Ureter (tissue), 1 donor: ENCODE data around the gene KLK10. TPM values are rescaled to one million over a fixed set of nuclear protein-coding genes. Genes with fewer than 3 reads are reported as not detected.
"Not testable (repeated sequence)": the region's sequence is repeated elsewhere in the genome, so short reads cannot be mapped to it uniquely, and the experiment has no call there.

Source experiments
- DNase-seq: peaks from one replicate; pipeline ENCODE4 v3.0.0-alpha.2; 2020; ENCODE audit warnings: low spot score
- total RNA-seq: library from RNA; stranded (reverse); gene quantifications from one replicate; pipeline ENCODE4 v1.2.4, GENCODE V29; 2023
- donor health status: DM: yes; HTN: yes; CAD: no.

The KLK10 gene
- total RNA-seq, 1 donor from 2014 or later: 0.29 TPM

DNA sequence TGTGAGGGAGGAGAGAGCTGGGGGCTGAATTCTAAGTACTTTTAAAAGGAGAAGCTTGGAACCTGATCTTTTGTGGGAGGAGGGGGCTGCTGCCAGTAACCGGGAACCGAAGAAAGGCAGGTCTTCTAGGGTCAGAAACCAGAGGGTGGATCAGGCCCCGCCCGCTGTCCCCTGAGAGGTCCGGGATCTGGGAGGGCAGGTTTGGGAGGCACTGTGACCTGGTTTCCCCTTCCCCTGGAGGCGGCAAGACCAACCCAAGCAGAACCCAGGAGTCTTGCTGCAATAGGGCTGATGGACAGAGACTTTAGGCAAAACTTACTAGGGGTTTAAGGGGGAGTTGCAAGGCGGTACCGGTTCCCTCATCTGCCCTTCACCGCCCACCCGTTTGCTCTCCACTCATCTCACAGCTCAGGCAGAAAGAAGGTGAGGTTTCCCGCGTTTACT lies 17.4 kb downstream of the KLK10 start:
- DNase-seq: no peak

DNA sequence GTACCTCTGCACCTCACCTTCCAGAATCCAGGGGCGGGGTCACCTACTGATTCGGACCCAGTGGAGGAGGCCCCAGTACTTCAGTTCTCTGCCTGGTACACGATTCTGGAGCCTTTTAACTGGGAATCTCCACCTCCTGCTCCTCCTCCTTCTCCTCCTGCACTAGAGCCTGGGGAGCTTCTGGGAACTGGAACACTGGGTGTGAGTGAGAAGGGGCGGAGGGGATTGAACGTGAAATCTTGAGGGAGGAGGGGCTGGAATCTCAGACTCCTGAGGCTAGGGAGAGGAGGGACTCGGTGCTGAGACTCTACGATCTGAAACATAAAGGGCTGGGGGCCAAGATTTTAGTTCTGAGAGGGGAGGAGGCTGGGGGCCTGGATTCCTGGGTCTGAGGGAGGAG lies 18.0 kb downstream of the KLK10 start, which contains the start of gene KLK8:
TSS of gene KLK8 (minus strand) at position 90 of the 400 bp plus-strand sequence. CDS start 437 bp downstream, outside the sequence.
- no peak for DNase-seq

DNA sequence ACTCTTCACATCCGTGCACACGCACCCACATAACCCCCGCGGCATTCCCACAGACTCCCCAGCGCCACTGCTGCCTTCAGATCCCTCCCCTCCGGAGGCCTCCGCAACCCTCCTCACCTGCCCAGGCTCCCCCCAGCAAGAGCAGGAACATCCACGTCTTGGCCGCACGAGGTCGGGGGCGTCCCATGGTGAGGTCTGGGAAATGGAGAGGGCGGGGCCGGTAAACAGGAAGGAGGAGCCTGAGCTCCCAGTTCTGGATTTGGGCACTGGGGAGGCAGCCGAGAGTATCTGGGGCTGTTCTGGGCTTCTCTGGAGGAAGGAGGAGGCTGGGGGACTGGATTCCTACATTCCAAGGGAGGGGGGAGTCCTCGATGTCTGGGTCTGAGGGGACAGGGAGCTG lies 18.5 kb downstream of the KLK10 start:
- no peak for DNase-seq

DNA sequence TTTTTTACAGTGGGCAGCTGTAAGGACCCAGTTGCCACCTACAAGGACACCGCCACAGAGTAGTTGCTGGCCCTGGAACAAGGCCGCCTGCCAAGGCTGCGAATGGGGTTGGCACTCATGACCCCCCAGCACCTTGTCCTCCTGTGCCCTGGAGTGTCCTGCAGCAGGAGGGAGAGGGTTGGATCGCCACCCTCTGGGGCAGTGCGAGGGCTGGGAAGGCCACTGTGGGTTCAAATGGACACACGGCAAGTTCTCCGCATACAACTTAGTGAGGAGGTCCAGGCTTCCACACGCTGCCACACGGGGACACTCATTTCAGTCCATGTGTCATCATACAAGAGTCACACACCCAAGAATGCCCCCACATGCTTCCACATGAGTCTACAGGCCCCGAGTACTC lies 19.1 kb downstream of the KLK10 start:
- DNase-seq: no peak

DNA sequence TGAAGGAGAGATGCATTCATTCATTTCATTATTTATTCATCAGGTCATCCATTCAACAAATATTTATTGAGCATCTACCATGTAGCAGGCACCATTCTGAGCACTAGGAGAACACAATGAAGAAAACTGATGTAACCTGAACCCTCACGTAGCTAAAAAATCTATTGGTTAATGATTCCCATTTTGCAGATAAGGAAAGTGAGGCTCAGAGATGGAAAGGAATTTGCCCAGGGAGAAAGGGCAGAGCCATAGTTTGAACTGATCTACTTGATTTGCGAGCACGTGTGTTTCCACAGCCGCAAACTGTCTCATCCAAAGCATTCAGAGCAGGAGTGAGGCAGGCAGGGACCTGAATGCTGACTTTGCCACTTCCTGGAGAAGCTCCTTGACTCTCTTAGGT lies 20.8 kb downstream of the KLK10 start:
- DNase-seq: no peak

DNA sequence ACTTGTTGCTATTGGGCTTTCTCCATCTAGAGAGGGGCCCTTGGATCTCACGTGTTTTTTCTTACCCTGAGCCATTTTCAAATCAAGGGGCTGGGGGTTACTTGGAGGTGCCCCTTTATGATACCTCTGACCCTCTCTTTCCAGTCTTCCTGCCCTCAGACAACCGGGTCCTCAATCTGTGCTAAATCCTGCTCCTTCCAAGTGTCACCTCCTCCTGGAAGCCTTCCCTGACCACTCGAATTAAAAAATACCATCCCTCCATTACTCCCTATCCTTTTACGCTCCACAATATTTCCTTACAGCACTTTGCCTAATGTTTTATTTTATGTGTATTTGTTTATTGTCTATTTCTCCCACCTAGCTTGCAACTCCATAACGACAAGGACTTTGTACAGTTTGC lies 21.4 kb downstream of the KLK10 start:
- no peak for DNase-seq

DNA sequence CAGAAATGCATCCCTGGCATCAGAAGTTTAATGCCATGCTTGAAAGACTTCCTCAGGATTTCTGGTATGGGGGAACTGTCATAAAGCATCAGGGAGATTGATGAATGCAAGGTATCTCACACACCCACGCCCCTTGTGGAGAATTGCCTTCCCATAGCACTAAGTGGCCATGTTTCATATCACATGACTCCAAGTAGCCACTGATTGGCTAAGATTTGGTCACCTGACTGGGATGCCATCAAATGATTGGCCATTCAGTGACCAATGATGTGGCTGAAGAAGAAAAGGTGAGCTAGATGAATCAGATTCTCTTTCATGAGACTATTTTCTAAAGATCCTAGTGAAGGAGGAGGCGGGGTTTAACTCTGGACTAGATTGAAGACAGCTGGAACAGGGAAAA lies 25.4 kb downstream of the KLK10 start:
- no peak for DNase-seq

DNA sequence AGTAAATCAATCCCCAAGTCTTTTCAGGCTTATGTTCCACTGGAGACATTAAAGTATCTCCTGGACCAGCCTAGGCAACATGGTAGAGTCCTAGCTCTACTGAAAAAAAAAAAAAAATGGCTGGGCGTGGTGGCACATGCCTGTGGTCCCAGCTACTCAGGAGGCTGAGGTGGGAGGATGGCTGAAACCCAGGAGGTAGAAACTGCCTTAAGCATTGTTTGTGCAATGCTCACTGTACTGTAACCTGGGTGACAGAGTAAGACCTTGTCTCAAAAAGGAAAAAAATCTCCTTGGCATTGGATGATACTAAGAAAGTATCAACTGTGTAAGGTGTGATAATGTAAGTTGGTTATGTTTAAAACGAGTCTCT lies 26.9 kb downstream of the KLK10 start:
- DNase-seq: no peak

DNA sequence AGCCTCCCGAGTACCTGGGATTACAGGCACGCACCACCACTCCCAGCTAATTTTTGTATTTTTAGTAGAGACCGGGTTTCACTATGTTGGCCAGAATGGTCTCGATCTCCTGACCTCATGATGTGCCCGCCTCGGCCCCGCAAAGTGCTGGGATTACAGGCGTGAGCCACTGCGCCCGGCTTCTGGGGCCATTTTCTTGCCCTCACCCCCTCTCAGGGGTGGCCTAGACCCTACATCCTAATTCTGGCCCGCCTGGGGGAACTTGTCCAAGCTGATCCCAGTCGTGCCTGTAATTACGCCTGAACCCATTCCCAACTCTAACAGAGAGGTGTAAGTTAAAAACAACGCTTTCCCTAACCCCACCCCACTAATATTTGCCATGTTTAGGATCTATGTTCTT lies 35.1 kb downstream of the KLK10 start:
- not testable (repeated sequence) for DNase-seq

DNA sequence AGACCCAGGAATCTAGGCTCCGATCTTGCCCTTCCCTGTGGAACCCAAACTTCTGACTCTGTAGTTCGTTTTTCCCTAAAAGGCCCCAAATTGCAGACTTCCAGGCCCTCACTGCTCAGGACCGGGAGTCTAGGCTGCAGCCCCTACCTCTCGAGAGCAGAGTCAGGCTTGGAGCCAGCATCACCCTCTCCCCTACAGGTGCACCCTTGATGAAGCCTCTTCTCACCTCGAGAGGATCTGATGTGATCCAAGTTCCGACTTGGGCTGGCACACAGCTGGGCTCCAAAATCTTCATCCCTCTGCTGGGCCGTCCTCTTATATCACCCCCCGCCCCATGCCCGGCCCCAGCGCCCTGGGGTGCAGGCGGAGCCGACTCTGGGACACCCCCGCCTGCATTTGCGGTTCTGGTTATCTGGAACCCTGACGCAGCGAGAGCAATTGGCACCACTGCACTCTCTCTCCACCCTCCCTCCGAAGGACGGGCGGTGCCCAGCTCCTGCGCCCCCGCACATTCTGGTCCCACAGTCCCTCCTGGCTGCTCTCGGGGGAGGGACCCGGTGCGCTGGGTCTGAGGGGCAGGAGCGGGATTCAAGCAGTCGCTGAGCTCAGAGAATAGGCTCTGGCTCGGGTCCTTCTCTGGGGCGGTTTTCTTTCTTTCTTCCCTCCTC lies 35.8 kb downstream of the KLK10 start, which contains the start of gene KLK7:
TSS of gene KLK7 (minus strand) at position 293 of the 668 bp plus-strand sequence. CDS start 1,518 bp downstream, outside the sequence.
- DNase-seq: no peak

DNA sequence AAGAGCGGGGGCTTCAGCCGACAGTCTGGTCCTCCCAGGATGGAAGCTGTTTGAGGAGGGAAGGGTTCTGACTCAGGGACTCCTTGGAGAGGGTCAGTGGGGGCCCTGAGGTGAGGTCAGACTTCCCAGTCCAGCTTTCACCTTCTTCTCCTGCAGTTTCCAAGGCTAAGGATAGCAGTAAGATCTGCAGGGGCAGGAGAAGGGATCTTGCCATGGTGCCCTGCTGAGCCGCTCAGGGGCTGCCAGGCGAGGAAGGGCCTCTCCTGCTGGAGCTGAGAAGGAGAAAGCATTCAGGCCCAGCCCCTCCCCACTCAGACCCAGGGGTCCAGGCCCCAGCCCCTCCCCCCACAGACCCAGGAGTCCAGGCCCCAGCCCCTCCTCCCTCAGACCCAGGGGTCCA lies 37.3 kb downstream of the KLK10 start:
- no peak for DNase-seq

DNA sequence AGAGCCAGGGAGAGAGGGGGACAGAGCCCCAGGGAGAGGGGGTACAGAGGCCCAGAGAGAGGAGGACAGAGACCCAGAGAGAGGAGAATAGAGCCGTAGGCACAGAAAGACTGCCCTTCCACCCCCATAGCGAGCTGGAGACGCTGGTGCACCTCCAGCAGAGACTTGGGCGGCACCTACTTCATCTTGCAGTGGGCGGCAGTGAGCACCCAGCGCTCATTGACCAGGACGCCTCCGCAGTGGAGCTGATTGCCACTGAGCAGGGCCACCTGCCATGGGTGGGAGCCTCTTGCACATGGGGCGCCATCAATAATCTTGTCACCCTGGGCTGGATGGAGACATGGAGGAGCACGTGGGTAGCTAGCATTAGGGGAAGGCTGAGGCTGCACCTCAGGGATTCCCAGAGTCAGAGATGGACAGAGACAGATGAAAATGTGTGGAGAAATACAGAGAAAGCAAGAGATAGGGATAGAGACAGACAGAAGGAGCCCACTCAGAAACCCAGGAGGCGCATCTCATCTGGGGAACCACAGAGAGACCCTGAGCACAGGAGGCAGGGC lies 37.8 kb downstream of the KLK10 start:
- no peak for DNase-seq

DNA sequence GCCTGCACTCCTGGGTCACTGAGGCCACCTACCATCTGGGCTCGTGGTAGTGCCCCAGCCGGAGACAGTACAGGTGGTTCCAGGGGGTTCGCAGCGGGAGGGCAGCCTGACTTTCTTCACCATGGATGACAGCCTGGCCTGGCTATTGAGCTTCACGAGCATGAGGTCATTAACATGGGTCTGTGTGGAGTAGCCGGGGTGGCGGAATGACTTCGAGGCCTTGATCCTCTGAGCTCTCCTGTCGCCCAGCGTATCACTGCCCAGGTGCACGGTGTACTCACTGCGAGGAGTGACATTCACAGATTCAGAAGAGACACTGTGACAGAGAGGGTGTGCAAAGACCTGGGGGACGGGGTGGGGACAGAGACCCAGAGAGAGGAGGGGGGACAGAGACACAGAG lies 39.3 kb downstream of the KLK10 start:
- no peak for DNase-seq

DNA sequence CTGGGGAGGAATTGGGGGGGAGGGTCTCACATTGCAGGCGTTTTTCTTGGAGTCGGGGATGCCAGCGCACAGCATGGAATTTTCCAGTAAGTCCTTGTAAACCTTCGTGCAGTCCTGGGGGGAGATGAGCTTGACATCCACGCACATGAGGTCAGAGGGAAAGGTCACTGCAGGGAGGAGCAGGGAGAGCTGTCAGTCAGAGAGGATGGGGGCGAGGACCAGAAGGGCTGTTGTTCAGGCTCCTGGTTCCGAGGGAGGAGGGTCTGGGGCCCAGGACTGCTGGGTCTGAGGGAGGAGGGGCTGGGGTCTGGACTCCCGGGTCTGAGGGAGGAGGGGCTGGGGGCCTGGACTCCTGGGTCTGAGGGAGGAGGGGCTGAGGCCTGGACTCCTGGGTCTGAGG lies 39.8 kb downstream of the KLK10 start:
- DNase-seq: no peak

DNA sequence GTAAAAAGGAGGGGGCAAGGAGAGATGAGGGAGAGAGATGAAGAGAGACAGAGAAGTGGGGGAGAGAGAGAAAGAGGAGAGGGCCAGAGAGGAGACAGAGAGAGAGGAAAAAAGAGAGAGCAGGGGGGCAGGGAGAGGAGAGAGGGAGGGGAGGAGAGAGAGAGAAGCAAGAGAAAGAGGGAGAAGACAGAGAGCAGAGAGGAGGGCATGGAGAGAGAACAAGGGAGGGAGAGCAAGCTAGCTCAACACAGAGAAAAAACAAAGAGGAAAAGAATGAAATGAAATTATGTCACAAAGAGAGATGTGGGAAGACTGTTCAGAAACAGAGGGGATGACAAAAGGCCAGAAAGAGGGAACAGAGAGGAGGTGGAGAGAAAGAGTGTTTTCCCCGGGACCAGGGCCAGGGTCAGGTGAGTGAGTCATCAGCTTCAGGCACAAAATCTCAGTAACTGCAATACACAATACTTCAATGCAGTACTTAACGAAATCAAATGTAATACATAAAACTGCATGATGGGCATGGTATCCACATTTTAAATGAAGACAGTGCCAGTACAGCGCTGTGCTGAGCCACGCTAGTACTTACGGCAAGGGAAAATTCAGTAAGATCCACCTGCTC lies 40.6 kb downstream of the KLK10 start:
- no peak for DNase-seq

DNA sequence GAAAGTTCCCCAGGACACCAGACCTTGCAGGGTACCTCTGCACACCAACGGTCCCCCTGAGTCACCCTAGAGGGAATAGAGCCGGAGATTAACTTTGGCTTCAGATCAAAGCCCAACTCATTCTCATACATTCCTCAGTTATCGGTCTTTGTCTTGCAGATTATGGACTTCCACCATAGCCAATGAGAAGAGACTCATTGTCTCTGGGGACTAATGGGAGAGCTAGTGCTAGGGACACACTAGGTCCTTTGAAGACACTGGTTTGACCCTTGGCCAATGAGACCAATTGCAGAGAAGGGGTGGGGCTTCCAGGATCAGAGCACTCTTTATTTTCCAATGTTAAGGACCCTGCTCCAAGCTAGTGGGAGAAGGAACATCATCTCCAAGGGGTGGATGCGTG lies 41.9 kb downstream of the KLK10 start:
- DNase-seq: no peak

DNA sequence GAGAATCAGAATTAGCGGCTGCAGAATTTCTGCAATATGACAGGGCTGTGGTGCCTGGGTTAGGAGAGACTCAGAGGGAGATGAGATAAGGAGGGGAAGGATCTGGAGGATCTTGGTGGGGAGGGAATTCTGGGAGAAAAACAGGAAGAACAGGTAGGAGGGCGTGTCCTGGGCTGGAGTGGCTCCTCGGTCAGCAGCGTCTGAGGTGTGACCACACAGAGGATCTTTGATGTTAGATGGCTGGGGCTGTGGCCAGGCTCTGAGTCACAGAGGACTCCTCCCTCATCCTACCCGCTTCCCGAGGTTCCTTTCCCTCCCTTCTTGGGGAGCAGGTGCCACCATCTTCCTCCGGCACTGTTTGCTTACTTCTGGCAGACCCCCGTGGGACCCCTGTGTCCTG lies 43.7 kb downstream of the KLK10 start:
- DNase-seq: no peak

DNA sequence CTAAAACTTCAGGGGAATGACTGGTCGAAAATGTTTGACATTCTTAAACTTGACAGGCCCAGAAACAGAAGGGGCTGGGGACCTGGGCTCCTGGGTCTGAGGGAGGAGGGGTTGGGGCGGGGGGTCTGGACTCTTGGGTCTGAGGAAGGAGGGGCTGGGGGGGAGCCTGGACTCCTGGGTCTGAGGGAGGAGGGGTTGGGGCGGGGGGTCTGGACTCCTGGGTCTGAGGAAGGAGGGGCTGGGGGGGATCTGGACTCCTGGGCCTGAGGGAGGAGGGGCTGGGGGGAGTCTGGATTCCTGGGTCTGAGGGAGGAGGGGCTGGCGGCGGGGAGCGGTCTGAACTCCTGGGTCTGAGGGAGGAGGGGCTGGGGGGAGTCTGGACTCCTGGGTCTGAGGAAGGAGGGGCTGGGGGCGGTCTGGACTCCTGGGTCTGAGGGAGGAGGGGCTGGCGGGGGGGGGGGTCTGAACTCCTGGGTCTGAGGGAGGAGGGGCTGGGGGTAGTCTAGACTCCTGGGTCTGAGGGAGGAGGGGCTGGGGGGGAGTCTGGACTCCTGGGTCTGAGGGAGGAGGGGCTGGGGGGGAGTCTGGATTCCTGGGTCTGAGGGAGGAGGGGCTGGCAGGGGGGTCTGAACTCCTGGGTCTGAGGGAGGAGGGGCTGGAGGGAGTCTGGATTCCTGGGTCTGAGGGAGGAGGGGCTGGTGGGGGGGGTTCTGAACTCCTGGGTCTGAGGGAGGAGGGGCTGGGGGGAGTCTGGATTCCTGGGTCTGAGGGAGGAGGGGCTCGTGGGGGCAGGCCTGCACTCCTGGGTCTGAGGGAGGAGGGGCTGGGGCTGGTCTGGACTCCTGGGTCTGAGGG lies 44.6 kb downstream of the KLK10 start:
- no peak for DNase-seq

DNA sequence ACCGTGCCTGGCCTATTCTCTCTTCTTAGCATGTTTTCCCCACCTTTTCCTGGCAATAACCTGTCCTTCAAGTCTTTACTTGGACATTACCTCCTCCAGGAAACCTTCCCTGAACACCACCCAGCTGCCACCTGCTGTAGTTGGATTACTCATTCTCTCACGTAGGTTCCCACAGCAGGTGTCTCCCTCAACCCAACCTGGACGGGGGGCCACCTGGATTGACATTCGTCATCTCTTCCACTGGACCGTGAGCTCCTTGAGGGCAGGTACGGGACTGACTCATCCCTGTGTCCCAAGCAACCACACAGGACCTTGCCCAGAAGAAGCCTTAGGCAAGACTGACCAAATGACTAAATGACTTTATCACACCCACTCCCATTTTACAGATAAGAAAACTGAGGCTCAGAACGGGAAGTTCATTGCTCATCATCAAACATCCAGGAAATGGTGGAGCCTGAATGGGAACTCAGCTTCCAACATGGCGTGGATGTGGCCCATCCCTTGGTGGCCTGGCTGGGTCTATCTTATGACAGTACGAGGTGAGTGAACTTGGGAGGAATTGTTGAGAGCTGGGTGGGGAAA lies 46.6 kb downstream of the KLK10 start:
- DNase-seq: no peak

DNA sequence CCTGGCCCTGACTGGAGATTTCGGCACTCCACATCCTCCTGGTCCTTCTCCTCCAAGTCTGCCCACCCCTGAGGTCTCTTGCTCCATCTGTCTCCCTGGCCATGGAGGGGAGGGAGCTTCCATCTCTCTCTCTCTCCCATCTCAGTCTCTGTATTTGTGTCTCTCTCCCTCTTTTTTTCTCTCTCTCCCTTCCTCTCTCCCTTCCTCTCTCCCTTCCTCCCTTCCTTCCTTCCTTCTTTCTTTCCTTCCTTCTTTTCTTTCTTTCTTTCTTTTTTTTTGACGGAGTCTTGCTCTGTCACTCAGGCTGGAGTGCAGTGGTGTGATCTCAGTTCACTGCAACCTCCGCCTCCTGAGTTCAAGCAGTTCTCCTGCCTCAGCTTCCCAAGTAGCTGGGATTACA lies 49.7 kb downstream of the KLK10 start:
- DNase-seq: not testable (repeated sequence)

DNA sequence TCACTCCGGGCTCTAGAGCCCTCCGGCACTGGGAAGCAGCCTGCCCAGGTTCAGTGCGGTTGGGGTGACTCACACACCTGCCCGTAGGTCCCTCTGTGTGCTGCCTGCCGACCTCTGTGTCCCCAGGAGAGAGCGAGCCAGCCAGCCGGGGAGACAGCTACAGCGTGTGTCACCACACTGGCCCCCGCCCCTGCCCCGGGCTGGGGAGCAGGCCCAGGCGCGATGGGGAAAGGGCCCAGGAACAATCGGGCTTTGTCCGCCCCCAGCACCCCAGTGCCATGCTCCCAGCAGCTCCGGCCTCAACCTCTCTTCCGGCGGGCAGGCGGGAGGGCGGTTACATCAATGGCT lies 50.1 kb downstream of the KLK10 start, which contains the start of gene KLK6:
TSS of gene KLK6 (minus strand) at position 179 of the 348 bp plus-strand sequence. CDS start 1,487 bp downstream, outside the sequence.
- no peak for DNase-seq
